ENCODE results near the gene FOXN3. TPM values are rescaled to one million over a fixed set of nuclear protein-coding genes. Genes with fewer than 3 reads are reported as not detected.

FOXN3 gene
- total and polyA plus RNA-seq, 10 donors, result 9.2 to 121 (median 98.3) TPM

- TF ChIP-seq POLR2A (IDR thresholded peaks at IDR 0.05) (no peak), CTCF (IDR thresholded peaks at IDR 0.05 in 8 of 11, conservative IDR thresholded peaks at IDR 0.05 in 3 of 11) (no peak), POLR2AphosphoS5 (IDR thresholded peaks at IDR 0.05) (no peak)
- intact Hi-C loops (cut with DNase I; ENCODE audit: low total_unique reads), result no loop called here
- H3K27me3 ChIP-seq (replicated peaks in 1 of 7), result no peaks in the 10 kb centered on the region
- no peak overlapping the region for H3K4me3 ChIP-seq
- H3K36me3 ChIP-seq, result peaks cover 0 to 3% (median 0%) of the 10 kb centered on the region in 6 donors
- 89 to 98% (median 97%) methylated on average over 8 of the region's 8 CpGs for WGBS, 5 donors
- H3K4me1 ChIP-seq, result peaks cover 1 to 85% (median 18%) of the 10 kb centered on the region in 6 donors
- no peak for DNase-seq
- no peak overlapping the region for H3K27ac ChIP-seq
- H3K9me3 ChIP-seq, result no peaks in the 10 kb centered on the region
Observed at GRCh38 chr14:89391556-89391955, 25.5 kb downstream of the FOXN3 start.

GRCh38 chr14:89391123-89391522, 25.9 kb downstream of the FOXN3 start:
- H3K27me3 ChIP-seq (replicated peaks in 1 of 7), result no peaks in the 10 kb centered on the region
- H3K36me3 ChIP-seq, result peaks cover 0 to 3% (median 0%) of the 10 kb centered on the region in 6 donors
- TF ChIP-seq CTCF (IDR thresholded peaks at IDR 0.05 in 8 of 11, conservative IDR thresholded peaks at IDR 0.05 in 3 of 11), result no peak
- no peak for TF ChIP-seq POLR2A (IDR thresholded peaks at IDR 0.05)
- no peak for TF ChIP-seq POLR2AphosphoS5 (IDR thresholded peaks at IDR 0.05)
- intact Hi-C loops (cut with DNase I; ENCODE audit: low total_unique reads), result no loop called here
- peaks cover 4 to 85% (median 19%) of the 10 kb centered on the region in 6 donors for H3K4me1 ChIP-seq
- H3K9me3 ChIP-seq, result no peaks in the 10 kb centered on the region
- no peak overlapping the region for H3K27ac ChIP-seq
- H3K4me3 ChIP-seq, result no peak overlapping the region
- DNase-seq, result no peak
- WGBS, 5 donors, result 78 to 89% (median 85%) methylated on average over 9 of the region's 9 CpGs

- Histone ChIP-seq H3K27ac (no peak overlapping the region), H3K27me3 (replicated peaks in 1 of 7) (no peaks in the 10 kb centered on the region), H3K4me3 (no peak overlapping the region), H3K9me3 (no peaks in the 10 kb centered on the region), H3K36me3 (peaks cover 0 to 3% (median 0%) of the 10 kb centered on the region in 6 donors), H3K4me1 (peaks cover 9 to 89% (median 29%) of the 10 kb centered on the region in 6 donors)
- intact Hi-C loops (cut with DNase I; ENCODE audit: low total_unique reads), result no loop called here
- TF ChIP-seq POLR2AphosphoS5 (IDR thresholded peaks at IDR 0.05), result no peak
- no peak for TF ChIP-seq POLR2A (IDR thresholded peaks at IDR 0.05)
- no peak for TF ChIP-seq CTCF (IDR thresholded peaks at IDR 0.05 in 8 of 11, conservative IDR thresholded peaks at IDR 0.05 in 3 of 11)
- no peak for DNase-seq
- 64 to 71% (median 68%) methylated on average over 5 of the region's 5 CpGs for WGBS, 5 donors
Observed at GRCh38 chr14:89388853-89389252, 28.2 kb downstream of the FOXN3 start.

- no peak for DNase-seq
- intact Hi-C loops (cut with DNase I; ENCODE audit: low total_unique reads), result no loop called here
- Histone ChIP-seq H3K27ac (no peak overlapping the region), H3K4me3 (no peak overlapping the region), H3K9me3 (no peaks in the 10 kb centered on the region), H3K4me1 (peaks cover 13 to 89% (median 36%) of the 10 kb centered on the region in 6 donors), H3K36me3 (peaks cover 0 to 3% (median 0%) of the 10 kb centered on the region in 6 donors), H3K27me3 (replicated peaks in 1 of 7) (no peaks in the 10 kb centered on the region)
- 89 to 94% (median 92%) methylated on average over 15 of the region's 15 CpGs for WGBS, 5 donors
- TF ChIP-seq CTCF (IDR thresholded peaks at IDR 0.05 in 8 of 11, conservative IDR thresholded peaks at IDR 0.05 in 3 of 11), result no peak
- no peak for TF ChIP-seq POLR2A (IDR thresholded peaks at IDR 0.05)
- TF ChIP-seq POLR2AphosphoS5 (IDR thresholded peaks at IDR 0.05), result no peak
Observed at GRCh38 chr14:89387922-89388685, 28.9 kb downstream of the FOXN3 start.
